Measurements from ENCODE around the gene CASP3. TPM values are rescaled to one million over a fixed set of nuclear protein-coding genes. Genes with fewer than 3 reads are reported as not detected.

CASP3 gene
- total RNA-seq, 1 experiment from 2014 or later, result 107 TPM

GRCh38 chr4:184614509-184614908, 34.7 kb downstream of the CASP3 start:
- no peak overlapping the region; a peak in 1 of 7 replicates for H3K27ac Mint-ChIP-seq
- Histone ChIP-seq H3K27ac (ENCODE audit: insufficient read length, low read depth, low read length) (no peak overlapping the region), H2BK15ac (ENCODE audit: low read depth, low read length) (no peak overlapping the region), H3K9ac (ENCODE audit: extremely low read depth, insufficient read length, low read length) (no peak overlapping the region), H2AFZ (ENCODE audit: low read length) (no peak overlapping the region), H4K8ac (replicated peaks; ENCODE audit: insufficient read length, low read depth, low read length) (no peak overlapping the region), H3K18ac (ENCODE audit: insufficient read length, low read depth, low read length) (no peak overlapping the region), H2AK5ac (ENCODE audit: insufficient read length, low read length) (no peak overlapping the region), H3K56ac (ENCODE audit: insufficient read length, low read depth, low read length) (no peak overlapping the region), H3K27me3 (ENCODE audit: insufficient read depth, low read length) (no peaks in the 10 kb centered on the region), H3K4ac (ENCODE audit: low read depth, low read length) (no peak overlapping the region), H2BK12ac (ENCODE audit: insufficient read length, low read depth, low read length) (no peak overlapping the region), H3T11ph (ENCODE audit: low read length) (no peak overlapping the region), H4K5ac (ENCODE audit: insufficient read length, low read depth, low read length) (no peak overlapping the region), H3K79me2 (ENCODE audit: insufficient read depth, low read length) (no peaks in the 10 kb centered on the region), H4K91ac (ENCODE audit: insufficient read length, low read depth, low read length) (no peak overlapping the region), H3K4me1 (ENCODE audit: insufficient read depth, low read length) (peaks cover 13% of the 10 kb centered on the region; the same call in 1 of the 2 replicates), H2BK5ac (ENCODE audit: insufficient read length, low read length) (no peak overlapping the region), H3K4me2 (ENCODE audit: insufficient read depth, insufficient read length, low read length) (no peak overlapping the region), H2BK20ac (ENCODE audit: low read depth, low read length, poor library complexity, severe bottlenecking) (no peak overlapping the region), H3K23me2 (ENCODE audit: insufficient read length, low read depth, low read length, poor library complexity, severe bottlenecking) (no peaks in the 10 kb centered on the region), H3K9me3 (ENCODE audit: control insufficient read depth, low read depth, low read length) (peaks cover 10% of the 10 kb centered on the region), H4K20me1 (ENCODE audit: control insufficient read depth, insufficient read depth, insufficient read length) (no peaks in the 10 kb centered on the region), H2BK120ac (ENCODE audit: low read depth, low read length, poor library complexity, severe bottlenecking) (no peak overlapping the region), H3K14ac (ENCODE audit: insufficient read depth, low read length) (no peak overlapping the region), H3K79me1 (ENCODE audit: insufficient read depth, low read depth, low read length, poor library complexity, severe bottlenecking) (no peaks in the 10 kb centered on the region), H3K23ac (ENCODE audit: insufficient read length, low read depth, low read length) (no peak overlapping the region)
- peaks cover 25 to 55% (median 27%) of the 10 kb centered on the region in 3 experiments for H3K36me3 Mint-ChIP-seq (ENCODE audit: insufficient read depth in 1 of 3, low read depth in 3 of 3)
- H3K9me3 Mint-ChIP-seq, result peaks cover 37 to 47% of the 10 kb centered on the region in 2 experiments
- no CpG with 5 or more reads among the region's 3 CpGs for WGBS (ENCODE audit: extremely low coverage, insufficient read length, low lambda C conversion rate)
- peaks cover 45 to 53% of the 10 kb centered on the region in 2 experiments for H3K4me1 Mint-ChIP-seq
- no peak for DNase-seq
- no peak overlapping the region for H3K4me3 Mint-ChIP-seq
- no peak for TF ChIP-seq CTCF (conservative IDR thresholded peaks at IDR 0.05)
- peaks cover 4% of the 10 kb centered on the region for H3K27me3 Mint-ChIP-seq (ENCODE audit: low read depth)

Measured in H9 (cell line).